Measurements from ENCODE around the gene GSDME.

Gene GSDME

GRCh38 chr7:24721481-24722001 lies 35.7 kb downstream of the GSDME start:
- DNase-seq: peak in 1 of 2 donors; percentile 1

GRCh38 chr7:24720283-24720682 lies 37.0 kb downstream of the GSDME start:
- no peak for DNase-seq

- DNase-seq: peak in 1 of 2 donors; percentile 2
Measured at GRCh38 chr7:24718977-24719491, 38.2 kb downstream of the GSDME start.

GRCh38 chr7:24718431-24718831 lies 38.8 kb downstream of the GSDME start:
- no peak for DNase-seq

GRCh38 chr7:24717694-24718320 lies 39.5 kb downstream of the GSDME start:
- peak in 1 of 2 donors; percentile 5 for DNase-seq

GRCh38 chr7:24717247-24717622 lies 40.0 kb downstream of the GSDME start:
- DNase-seq: no peak

GRCh38 chr7:24716480-24717246 lies 40.6 kb downstream of the GSDME start:
- DNase-seq: no peak

GRCh38 chr7:24715661-24716479 lies 41.4 kb downstream of the GSDME start:
- no peak for DNase-seq

GRCh38 chr7:24715171-24715570 lies 42.1 kb downstream of the GSDME start:
- DNase-seq: no peak

GRCh38 chr7:24714676-24715010 lies 42.6 kb downstream of the GSDME start:
- peak in 1 of 2 donors; percentile 5 for DNase-seq

GRCh38 chr7:24713850-24714675 lies 43.2 kb downstream of the GSDME start:
- no peak for DNase-seq

- peak in 1 of 2 donors; percentile 0 for DNase-seq
Measured at GRCh38 chr7:24713039-24713793, 44.0 kb downstream of the GSDME start.

GRCh38 chr7:24709585-24710360 lies 47.5 kb downstream of the GSDME start:
- DNase-seq: peak in 1 of 2 donors; percentile 5

- no peak for DNase-seq
Measured at GRCh38 chr7:24709051-24709450, 48.2 kb downstream of the GSDME start.

GRCh38 chr7:24707988-24708615 lies 49.2 kb downstream of the GSDME start:
- DNase-seq: no peak

GRCh38 chr7:24706211-24707170 lies 50.8 kb downstream of the GSDME start:
- no peak for DNase-seq

GRCh38 chr7:24705461-24705954 lies 51.8 kb downstream of the GSDME start:
- no peak for DNase-seq

GRCh38 chr7:24704311-24704710 lies 53.0 kb downstream of the GSDME start:
- no peak for DNase-seq

GRCh38 chr7:24703296-24703695 lies 54.0 kb downstream of the GSDME start:
- no peak for DNase-seq

Data from CD4-positive, alpha-beta T cell treated with Interleukin-4 for 1 hour (primary cell).